GM18861 (cell line): ENCODE data around the gene GRAMD2B.
"Not testable (repeated sequence)": the region's sequence is repeated elsewhere in the genome, so short reads cannot be mapped to it uniquely, and the experiment has no call there.

Source experiments
- ATAC-seq: cut with Tn5 transposase; IDR thresholded peaks from one replicate; pipeline ENCODE4 v1.9.1; 2021; ENCODE audit not compliant: unreplicated experiment

The GRAMD2B gene

DNA sequence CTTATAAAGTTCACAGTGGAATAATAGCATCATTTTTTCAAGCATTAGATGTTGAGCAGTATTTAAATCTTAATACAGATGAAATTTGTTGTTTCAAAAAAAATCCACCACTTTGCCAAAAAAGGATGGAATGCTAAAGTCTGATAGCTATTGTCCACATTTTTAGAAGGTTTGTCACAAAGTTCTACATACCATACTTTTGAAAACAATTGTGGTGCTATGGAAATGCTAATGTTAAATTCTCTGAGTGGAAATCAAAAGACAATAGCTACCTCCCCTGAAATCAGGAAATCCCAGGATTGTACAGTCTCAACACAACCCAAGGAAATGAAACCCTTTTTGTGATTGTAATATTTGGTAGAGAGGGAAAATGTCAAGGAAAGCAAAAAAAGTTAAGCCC lies 19.3 kb upstream of the GRAMD2B start:
- no peak for ATAC-seq

DNA sequence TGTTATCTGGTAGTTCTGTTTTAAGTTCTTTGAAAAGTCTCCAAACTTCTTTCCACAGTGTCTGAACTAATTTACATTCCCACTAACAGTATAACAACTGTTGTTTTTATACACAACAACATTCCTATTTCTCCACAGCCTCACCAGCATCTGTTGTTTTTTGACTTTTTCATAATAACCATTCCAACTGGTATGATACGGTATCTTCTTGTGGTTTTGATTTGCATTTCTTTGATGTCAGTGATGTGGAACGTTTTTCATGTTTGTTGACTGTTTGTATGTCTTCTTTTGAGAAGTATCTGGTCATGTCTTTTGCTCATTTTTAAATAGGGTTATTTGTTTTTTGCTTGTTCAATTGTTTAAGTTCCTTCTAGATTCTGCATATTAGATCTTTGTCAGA lies 12.6 kb upstream of the GRAMD2B start:
- no peak for ATAC-seq

DNA sequence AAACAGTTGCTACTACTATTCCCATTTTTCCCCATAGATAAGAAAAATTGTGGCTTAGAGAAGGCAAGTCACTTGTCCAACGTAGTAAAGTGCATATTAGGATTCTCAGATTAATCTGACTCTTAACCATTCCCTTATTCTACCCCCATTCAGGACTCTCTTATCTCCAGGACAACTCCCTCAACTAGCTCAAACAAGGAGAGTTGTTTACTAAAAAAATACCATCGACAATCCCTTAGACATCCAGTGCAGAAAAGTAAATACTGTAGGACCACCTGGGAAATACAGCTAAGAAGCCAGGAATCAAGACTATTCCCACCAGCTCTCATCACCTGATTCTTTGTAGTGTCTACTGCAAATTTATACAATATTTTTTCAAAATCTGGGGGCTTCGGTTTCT lies 9.4 kb upstream of the GRAMD2B start:
- no peak for ATAC-seq

DNA sequence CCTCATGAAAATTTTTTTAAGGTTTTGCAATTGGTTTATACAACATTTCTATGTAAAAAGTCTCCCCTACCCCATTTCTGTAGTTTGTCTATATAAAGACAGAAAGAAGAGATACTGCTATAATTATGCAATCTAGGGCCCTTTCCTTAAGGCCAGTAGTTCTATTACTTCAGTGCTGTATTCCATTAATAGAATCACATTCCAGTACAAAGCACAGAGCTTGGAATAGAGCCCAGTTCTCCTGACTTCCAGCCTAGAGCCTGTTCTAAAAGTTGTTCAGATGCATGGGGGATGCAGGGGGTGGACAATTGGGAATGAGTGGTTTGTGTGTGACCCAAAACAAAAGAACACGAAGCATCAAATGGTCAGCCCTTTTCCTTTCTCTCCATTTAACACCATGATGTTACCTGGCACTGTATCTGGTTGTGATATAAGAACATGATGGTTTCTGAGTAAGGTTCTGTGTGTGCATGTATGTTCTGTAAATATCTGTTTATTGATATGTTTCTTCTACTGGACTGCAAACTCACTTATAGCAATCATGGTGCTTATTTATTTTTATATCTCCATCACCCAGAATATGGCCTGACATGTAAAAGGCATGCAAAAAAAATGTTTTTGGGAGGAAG lies 8.2 kb upstream of the GRAMD2B start:
- ATAC-seq, result no peak

DNA sequence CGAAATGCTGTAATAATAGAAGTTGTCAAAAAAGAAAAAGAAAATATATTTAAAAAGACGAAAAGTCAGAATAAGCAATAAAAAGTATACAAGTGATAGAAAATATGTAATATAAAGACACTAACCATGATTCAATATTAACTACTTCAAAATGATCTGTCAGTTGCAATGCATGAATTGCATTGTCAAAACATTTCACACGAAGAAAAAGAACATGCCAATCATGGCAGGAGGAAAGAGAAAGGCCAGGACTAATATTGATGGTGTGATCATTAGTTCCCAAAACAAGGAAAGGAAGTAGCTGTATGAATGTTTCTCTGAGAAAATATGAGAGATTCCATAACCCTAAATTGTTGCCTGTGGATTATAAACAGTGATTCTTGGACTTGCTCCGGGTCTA lies 7.4 kb upstream of the GRAMD2B start:
- no peak for ATAC-seq

DNA sequence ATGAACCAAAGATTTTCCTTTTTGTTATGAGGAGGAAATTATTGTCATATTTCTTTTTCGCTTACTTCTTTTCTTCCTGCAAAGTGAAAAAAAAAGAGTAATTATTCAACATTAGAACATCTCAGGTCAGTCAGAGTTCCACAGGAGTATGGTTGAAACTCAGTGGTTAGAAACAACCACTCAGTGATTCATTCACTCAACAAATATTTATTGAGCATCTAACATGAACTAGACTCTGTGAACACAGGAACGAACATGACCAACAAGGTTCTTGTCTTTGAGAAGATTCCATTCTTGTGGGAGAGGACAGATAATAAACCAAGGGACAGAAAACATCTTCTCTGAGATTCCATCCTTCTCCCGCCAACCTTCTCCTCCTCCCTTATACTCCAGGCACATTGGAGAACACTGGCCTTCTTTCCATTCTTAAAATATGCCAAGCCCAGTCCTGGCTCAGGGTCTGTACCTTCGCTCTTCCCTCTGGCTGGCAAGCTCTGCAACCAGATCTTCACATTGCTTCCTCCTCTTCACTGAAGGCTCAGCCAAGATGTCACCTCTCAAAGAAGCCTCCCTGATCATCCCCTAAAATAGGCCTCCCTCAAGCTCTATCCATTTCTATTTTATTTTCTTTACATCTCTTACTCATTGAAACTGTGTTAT lies 6.8 kb upstream of the GRAMD2B start:
- no peak for ATAC-seq

DNA sequence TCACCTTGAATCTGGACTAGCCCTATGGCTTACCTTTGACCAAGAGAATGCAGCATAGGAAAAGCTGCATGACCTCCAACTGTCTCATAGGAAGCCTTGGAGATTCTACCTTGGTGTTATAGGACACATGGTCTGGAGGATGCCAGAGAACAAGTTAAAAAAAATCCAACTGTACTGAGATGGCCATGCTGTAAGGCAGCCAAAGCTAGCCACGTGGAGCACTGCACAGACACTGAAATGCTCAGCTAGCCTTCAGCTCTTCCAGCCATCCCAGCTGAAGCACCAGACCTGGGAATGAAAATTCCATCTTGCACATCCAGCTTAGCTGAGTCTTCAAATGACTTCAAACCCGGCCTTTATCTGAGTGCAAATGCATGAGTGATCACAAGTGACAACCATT lies 6.0 kb upstream of the GRAMD2B start:
- ATAC-seq, result no peak

DNA sequence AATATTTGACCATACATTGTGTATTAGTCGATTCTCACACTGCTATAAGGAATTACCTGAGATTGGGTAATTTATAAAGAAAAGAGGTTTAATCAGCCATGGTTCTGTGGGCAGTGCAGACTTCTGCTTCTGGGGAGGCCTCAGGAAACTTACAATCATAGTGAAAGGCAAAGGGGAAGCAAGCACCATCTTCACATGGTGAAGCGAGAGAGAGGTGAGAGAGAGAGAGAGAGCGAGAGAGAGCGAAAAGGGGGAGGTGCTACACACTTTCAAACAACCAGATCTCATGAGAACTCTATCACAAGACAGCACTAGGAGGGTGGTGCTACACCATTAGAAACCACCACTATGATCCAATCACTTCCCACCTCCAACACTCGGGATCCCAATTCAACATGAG lies 4.1 kb upstream of the GRAMD2B start:
- no peak for ATAC-seq

DNA sequence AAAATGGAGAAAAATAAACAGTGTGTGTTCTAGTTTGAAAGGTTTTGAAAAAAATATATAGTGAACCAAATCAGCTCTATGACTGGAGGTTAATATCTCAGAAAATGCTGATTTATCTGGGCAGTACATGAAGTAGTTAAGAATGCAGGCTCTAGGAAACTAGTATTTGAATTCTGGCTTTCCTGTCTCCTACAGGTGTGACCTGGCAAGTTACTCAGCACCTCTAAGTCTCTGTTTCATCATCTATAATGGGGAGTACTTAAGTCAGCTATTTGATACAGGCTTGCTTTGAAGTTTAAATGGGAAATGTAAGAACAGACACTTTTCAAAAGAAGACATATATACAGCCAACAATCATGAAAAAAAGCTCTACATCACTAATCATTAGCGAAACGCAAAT lies 5.2 kb downstream of the GRAMD2B start:
- no peak for ATAC-seq

DNA sequence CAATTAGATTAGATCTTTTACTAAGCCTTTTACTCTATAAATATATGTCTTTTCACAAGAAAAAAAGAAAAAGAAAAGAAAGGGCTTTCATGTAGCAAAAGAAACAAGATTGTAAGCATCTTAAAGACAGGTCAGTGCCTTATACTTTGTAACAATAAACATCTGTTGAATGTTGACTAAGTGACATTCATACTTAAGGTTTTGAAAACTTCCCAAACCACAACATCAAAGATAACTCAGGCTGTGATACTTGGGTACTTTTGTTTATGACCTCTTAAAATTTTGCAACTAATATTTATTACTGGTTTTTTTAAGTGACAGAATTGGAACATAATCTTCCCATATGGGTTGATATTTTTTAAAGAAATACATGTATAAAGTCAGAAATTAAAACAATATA lies 7.4 kb downstream of the GRAMD2B start:
- ATAC-seq, result no peak

DNA sequence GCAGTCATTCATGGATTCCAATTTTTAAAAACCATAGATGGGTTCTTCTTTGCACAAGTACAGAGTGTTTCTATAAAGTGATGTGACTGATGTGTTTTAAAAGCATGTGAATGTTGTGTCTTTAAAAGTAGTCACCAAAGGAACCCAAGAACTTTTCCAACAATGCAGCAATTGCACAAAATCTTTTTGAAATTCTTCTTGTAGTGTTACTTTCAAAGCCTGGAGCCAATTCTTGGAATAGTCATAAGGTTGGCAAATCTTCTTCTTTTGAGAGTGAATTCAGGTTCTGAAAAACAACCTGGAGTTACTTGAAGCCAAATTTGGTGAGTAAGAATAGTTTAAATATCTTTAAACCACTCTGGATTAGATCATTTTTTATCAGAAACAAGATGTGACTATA lies 10.5 kb downstream of the GRAMD2B start:
- ATAC-seq, result no peak

DNA sequence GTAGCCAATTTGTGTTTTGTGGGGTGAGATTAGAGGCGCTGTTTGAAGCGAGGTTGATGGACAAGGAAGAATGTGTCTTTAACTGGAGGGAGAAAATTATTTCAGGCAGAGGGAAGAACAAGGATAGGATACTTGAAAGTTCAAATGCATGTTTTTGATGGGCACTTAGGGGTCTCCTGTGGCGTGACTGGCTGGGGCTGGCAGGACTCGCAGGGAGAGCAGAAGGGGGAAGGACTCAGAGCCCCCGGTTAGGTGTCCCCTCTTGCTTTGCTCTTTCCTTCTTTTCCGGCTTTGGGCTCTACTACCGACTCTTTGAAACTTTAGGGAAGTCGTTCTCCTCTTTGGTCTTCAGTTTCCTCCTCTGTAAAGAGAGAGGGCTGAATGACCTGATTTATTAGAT lies 12.1 kb downstream of the GRAMD2B start:
- no peak for ATAC-seq

DNA sequence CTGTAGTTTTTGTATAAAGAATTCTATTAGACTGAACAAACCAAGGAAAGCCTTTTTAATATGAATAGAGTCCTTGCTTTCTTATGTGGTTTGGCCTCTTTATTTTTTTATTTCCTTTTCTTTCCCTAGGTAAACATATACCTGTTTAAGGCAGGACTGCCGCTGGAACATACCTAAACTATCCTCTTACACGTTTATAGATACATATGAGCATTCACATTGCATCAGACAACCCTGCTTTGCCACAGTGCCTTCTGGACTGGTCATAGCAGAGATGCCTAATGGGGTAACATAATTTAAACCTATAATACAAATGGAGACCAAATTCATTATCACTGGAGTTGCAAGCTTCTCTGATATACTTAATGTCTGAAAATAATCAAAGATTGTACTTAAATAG lies 12.5 kb downstream of the GRAMD2B start:
- no peak for ATAC-seq

DNA sequence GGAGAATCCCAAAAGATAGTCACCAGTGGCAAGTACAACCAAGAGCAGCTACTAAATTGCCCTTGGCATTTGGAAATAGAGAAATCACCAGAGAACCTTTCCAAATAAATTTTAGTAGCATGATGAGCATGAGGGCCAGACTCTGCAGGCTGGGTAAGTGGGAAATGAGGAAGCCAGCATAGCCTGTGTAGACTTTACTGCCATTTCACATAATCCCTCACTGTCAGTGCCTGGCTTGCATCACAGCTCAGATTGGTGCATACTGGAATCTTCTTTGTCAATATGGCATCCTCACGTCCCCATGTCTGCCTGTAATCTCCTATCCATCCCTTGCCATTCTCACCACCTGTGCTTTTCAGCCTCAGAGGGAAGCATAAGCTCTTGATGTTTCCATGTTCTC lies 14.5 kb downstream of the GRAMD2B start:
- ATAC-seq, result no peak

DNA sequence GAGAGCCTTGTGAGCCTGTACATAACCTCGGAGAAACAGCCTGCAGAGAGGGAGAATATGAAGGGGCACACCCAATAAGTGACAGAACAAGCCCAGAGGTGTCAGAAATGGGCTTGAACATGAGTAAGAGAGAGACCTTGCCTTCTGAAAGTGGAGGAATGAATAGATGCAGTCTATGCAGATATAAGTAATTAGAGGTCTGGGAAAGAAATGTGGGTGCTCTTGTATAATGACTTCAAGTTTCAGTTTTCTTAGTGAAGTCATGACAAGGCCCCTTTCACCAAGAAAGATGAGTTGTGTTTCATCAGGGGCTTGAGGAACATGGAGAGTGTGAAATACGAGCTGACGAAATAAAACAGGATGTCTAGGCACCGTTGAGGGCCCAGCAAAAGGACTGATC lies 15.1 kb downstream of the GRAMD2B start:
- peak; percentile 87 for ATAC-seq

DNA sequence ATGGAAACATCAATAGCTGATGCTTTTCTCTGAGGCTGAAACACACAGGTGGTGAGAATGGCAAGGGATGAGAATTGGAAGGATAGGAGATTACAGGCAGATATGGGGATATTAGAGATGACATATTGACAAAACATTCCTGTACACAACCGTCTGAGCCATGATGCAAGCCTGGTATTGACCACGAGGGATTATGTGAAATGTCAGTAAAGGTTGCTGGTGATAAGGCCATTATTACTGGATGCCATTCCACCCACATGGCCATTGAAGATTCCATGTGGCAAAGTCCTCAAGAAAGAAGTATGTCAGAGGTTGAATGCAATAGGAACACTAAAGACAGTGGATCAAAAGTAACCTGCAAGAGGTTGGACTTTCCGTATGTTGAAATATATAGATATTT lies 15.7 kb downstream of the GRAMD2B start:
- ATAC-seq, result no peak

DNA sequence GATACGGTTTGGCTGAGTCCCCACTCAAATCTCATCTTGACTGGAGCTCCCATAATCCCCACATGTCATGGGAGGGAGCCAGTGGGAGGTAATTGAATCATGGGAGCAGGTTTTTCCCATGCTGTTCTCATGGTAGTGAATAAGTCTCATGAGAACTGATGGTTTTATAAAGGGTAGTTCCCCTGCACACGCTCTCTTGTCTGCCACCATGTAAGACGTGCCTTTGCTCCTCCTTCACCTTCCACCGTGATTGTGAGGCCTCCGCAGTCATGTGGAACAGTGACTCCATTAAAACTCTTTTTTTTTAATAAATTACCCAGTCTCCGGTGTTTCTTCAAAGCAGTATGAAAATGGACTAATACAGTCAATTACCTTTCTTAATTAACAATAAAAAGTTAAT lies 16.5 kb downstream of the GRAMD2B start:
- ATAC-seq, result not testable (repeated sequence)

DNA sequence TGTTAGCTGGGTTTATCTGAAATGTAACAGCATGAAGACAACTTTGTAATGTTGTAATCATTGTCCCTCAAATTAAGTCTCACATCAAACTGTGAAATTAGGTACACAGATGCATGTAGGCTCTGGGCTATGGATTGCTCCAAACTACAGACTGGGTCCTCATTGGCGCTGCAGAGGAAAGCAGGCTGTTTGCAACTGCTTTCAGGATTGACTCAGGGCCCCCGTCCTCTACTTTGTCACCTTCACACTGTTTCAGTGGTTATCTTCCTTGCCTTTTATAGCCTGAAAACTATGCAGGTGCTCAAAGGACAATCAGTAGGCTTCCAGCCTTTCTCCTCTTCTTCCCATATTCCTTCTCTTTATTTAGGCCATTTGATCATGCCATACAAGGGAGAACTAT lies 18.0 kb downstream of the GRAMD2B start:
- ATAC-seq, result no peak

DNA sequence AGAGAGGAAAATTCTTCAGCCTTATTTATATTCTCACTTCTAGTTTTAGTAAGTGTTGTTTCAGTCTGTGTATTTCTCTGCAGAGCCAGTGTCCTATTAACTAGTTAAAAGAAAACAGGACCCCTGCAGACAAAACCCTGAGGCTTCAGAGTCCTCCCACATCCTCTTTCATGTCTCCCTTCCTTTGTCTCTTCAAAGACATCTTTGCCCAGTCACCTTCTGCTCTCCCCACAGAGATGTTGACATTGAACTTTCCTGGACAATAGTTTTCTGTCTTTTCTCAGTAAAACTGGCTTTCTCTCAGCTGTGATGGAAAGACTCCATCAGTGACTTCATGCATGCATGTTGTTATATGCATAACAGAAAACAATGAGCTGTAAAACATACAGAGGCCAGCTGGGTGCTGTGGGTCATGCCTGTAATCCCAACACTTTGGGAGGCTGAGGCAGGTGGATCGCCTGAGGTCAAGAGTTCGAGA lies 20.2 kb downstream of the GRAMD2B start:
- ATAC-seq, result peak; percentile 87

DNA sequence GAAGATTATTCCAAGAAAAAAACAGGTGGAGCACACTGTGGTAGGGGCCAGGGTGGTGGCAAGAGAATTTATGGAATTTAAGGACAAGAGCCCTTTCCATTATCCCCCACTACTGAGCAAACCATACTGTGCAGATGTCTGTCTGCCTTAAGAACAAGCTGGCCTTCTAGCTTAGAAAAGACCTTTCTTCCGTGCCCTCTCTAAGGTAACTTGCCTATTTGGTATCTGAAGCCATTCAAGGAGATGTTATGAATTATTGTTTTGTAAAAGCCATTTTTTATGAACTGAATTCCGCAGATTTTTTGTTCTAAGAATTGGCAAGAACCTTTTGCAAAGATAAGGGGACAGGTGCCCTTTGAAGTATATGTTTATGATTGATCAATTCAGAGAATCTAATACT lies 20.9 kb downstream of the GRAMD2B start:
- no peak for ATAC-seq

DNA sequence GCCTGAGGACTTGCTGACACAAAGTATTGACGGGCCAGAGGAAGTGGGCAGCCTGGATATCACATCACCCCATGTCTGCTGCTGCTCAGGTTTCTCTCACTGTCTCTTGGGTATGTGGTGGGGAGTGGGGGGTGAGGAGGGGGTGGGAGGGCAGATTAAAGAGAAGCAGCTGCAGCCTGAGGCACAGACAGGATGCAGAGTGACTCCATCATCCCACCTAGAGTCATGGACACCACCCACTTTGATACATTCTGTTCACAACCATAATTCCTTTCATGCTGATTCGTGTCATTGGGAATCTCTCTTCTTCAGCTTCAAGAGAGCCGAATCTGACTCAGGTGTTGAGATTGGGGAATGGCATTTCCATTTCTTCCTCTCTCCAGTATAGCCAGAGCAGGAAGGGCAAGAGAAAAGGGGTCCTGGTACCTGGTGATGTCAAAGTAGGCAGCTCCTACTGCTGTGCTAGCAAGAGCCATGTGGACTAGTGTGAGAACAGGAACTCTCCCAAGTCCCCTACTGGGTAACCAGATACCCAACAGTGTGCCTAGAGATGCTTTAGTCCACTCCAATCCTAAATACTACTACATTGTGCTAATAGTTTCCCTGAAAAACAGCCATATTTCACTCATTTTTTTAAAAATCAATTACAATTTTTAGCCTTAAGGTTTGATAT lies 22.4 kb downstream of the GRAMD2B start:
- ATAC-seq, result no peak

DNA sequence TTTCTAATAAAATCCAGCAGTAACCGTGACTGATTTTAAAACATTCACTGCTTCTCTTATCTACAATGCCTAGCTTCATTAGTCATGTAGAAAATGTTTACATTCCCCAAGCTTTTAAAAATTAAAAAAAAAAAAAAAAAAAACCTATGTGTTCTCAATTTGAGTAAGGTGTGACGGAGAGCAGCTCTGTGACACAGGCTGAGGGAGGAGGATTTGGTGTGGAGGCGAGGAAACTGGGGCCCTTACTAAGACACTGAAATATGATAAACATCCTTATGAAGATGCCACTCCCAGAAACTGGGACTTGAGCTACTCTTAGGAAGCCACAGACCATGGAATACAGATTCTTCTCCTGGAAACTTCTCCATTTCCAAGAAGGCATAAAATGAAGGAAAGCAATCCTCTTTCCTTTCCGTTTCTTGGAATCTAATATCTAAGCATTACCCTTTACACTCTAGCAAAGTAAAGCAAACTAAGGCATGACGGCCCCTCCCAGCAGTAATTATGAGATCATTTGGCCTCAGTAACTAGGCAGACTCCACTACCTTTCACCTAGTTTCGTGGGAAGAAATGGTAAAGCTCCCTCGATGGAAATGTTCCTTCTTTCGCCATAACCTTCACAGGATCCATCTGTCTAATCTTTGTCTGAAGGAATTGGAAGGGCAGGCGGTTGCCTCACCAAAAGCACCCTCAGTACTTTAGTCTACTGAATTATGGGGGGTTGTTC lies 23.5 kb downstream of the GRAMD2B start:
- peak; percentile 28 for ATAC-seq
